K562 (cell line): ENCODE data around the gene PPP2R1B. TPM values are rescaled to one million over a fixed set of nuclear protein-coding genes. Genes with fewer than 3 reads are reported as not detected.
A peak's percentile ranks its signal among the peaks of the same experiment; 100 is the strongest.

Experiments used
- ATAC-seq: fragments of 200-7000 bp; cut with Tn5 transposase; 3 replicates; pipeline ENCODE4 v1.9.1; 2020; ENCODE audit warnings: moderate library complexity
- BruUV-seq: library from RNA; stranded (reverse); fragments of 400-500 nt; replicated peaks from 2 replicates; lab custom pipeline; 2021; lab: Mats Ljungman, UMichigan
- CTCF ChIA-PET: fragments of 300-600 bp; formaldehyde crosslinking; extraction: SDS; loops from one replicate; lab custom pipeline; 2021; ENCODE audit warnings: low intra/inter-chr PET ratio; lab: Yijun Ruan, JAX
- POLR2A ChIA-PET: fragments of 300-600, 350-650 bp; sonication (Branson Sonifier 250); formaldehyde crosslinking; extraction: SDS; loops from one replicate; lab custom pipeline; 2021; ENCODE audit warnings: antibody characterized with exemption, inconsistent platforms; lab: Yijun Ruan, JAX
- DNase-seq, 4 experiments: peaks; one replicate each; pipeline versions ENCODE4 v3.0.0 to v3.0.0-alpha.2; 2011 to 2018; ENCODE audit warnings: low spot score in 3 of 4, mixed read lengths in 3 of 4; ENCODE audit errors: extremely low read depth in 1 of 4
- FAIRE-seq: peaks from 2 replicates; lab custom pipeline; 2011; peaks lifted over from hg19 to GRCh38; lab: Jason Lieb, UNC
- H2AFZ ChIP-seq: 2 replicates; pipeline ENCODE4 v1.6.0; 2011; ENCODE audit warnings: low read depth, low read length, control low read depth, inconsistent platforms
- H3K27ac ChIP-seq: fragments of 200-600 bp; 3 replicates; pipeline ENCODE4 v1.8.0; 2011; ENCODE audit warnings: low read depth, mild to moderate bottlenecking, control low read depth, inconsistent platforms, low read length, moderate library complexity, mixed read lengths; ENCODE audit errors: extremely low read depth
- H3K27me3 ChIP-seq, 2 experiments: fragments of 300-600 bp in 1 of 2; 2 replicates in 1 of 2; 3 replicates in 1 of 2; pipeline versions ENCODE4 v1.6.0 to v1.8.0; 2011; ENCODE audit warnings: inconsistent platforms in 2 of 2, low read length in 2 of 2, mild to moderate bottlenecking in 1 of 2, mixed read lengths in 1 of 2, moderate library complexity in 1 of 2; ENCODE audit not compliant: control insufficient read depth in 2 of 2, insufficient read depth in 2 of 2
- H3K36me3 ChIP-seq: fragments of 300-600 bp; 3 replicates; pipeline ENCODE4 v1.8.0; 2011; ENCODE audit warnings: mild to moderate bottlenecking, low read length, inconsistent platforms; ENCODE audit not compliant: control insufficient read depth, insufficient read depth
- H3K4me1 ChIP-seq, 2 experiments: fragments of 200-600 bp in 1 of 2; replicated peaks in 1 of 2; 2 replicates in 1 of 2; 3 replicates in 1 of 2; pipeline versions ENCODE4 v1.5.1 to v1.8.0; 2011; ENCODE audit warnings: inconsistent platforms in 2 of 2, low read length in 2 of 2, mild to moderate bottlenecking in 1 of 2, mixed read lengths in 1 of 2, moderate library complexity in 1 of 2; ENCODE audit not compliant: control insufficient read depth in 2 of 2, insufficient read depth in 2 of 2
- H3K4me2 ChIP-seq: 2 replicates; pipeline ENCODE4 v1.6.1; 2011; ENCODE audit warnings: low read length, control low read depth, inconsistent platforms, mixed read lengths; ENCODE audit not compliant: insufficient read depth
- H3K4me3 ChIP-seq: fragments of 200-600 bp; sonication (generic), shearing (Covaris generic); 2 replicates; pipeline ENCODE4 v1.5.1; 2016; ENCODE audit warnings: control low read depth, inconsistent platforms
- H3K79me2 ChIP-seq: fragments of 200-600 bp; 3 replicates; pipeline ENCODE4 v1.8.0; 2011; ENCODE audit warnings: low read length, inconsistent platforms; ENCODE audit not compliant: control insufficient read depth, insufficient read depth
- H3K9ac ChIP-seq, 2 experiments: 2 replicates each; pipeline versions ENCODE4 v1.6.0 to v1.6.1; 2011; ENCODE audit warnings: low read depth in 2 of 2, low read length in 2 of 2, control low read depth in 1 of 2, inconsistent platforms in 1 of 2, mild to moderate bottlenecking in 1 of 2, mixed read lengths in 1 of 2; ENCODE audit not compliant: insufficient read depth in 1 of 2
- H3K9me1 ChIP-seq: one replicate; pipeline ENCODE4 v1.6.0; 2011; ENCODE audit warnings: inconsistent platforms, mild to moderate bottlenecking, low read length, moderate library complexity; ENCODE audit not compliant: control insufficient read depth, insufficient read depth
- H3K9me3 ChIP-seq: replicated peaks from 2 replicates; pipeline ENCODE4 v1.5.1; 2011; ENCODE audit warnings: low read depth, low read length, inconsistent platforms; ENCODE audit not compliant: control insufficient read depth, insufficient read depth
- H4K20me1 ChIP-seq: replicated peaks from 2 replicates; pipeline ENCODE4 v1.6.1; 2011; ENCODE audit warnings: low read length, inconsistent platforms, mixed read lengths; ENCODE audit not compliant: control insufficient read depth, insufficient read depth
- C11orf30 ChIP-seq: fragments of 450-650 bp; IDR thresholded peaks from 2 replicates; pipeline ENCODE4 v1.6.1; 2016; ENCODE audit warnings: low read depth, mild to moderate bottlenecking
- KAT2B ChIP-seq: IDR thresholded peaks from one replicate; pipeline ENCODE4 v1.6.1; 2012; ENCODE audit warnings: low read depth, mild to moderate bottlenecking, control low read depth, inconsistent platforms, low read length, moderate library complexity
- NR2F6 ChIP-seq: fragments of 450-650 bp; formaldehyde crosslinking; IDR thresholded peaks from 2 replicates; pipeline ENCODE4 v1.4.0; 2020; ENCODE audit warnings: mild to moderate bottlenecking
- PHB2 ChIP-seq: fragments of 450-650 bp; IDR thresholded peaks from 2 replicates; pipeline ENCODE4 v1.6.1; 2017; ENCODE audit warnings: low read depth
- PRPF4 ChIP-seq: fragments of 200-400 bp; formaldehyde crosslinking; IDR thresholded peaks from one replicate; pipeline ENCODE4 v1.6.1; 2017; ENCODE audit warnings: low read length, low read depth, mild to moderate bottlenecking; ENCODE audit not compliant: insufficient read depth, poor library complexity, severe bottlenecking
- ZNF316 ChIP-seq: fragments of 450-650 bp; IDR thresholded peaks from 2 replicates; pipeline ENCODE4 v1.6.1; 2016
- ZNF551 ChIP-seq: fragments of 250-450 bp; sonication (Bioruptor Pico); IDR thresholded peaks from 2 replicates; pipeline ENCODE4 v1.5.0; 2021; ENCODE audit warnings: mild to moderate bottlenecking, moderate library complexity
- ZNF785 ChIP-seq: fragments of 250-450 bp; sonication (Bioruptor Pico); IDR thresholded peaks from 2 replicates; pipeline ENCODE4 v1.4.0; 2020; ENCODE audit warnings: mild to moderate bottlenecking
- WGBS: fragments of 100-300 bp; shearing (Covaris generic); methylation state at CpG from one replicate; pipeline ENCODE4 v1.1.6; 2016; ENCODE audit warnings: low coverage, mixed read lengths; ENCODE audit not compliant: insufficient coverage; ENCODE audit errors: missing lambda C conversion rate; 5-methylcytosine and 5-hydroxymethylcytosine counted together
- in situ Hi-C: fragments of 300-500 bp; cut with MboI; formaldehyde crosslinking; loops from 4 replicates; pipeline ENCODE4 v1.15.0; 2018; ENCODE audit warnings: inconsistent platforms, mixed read lengths
- intact Hi-C: fragments of 100-400 bp; cut with micrococcal nuclease; formaldehyde crosslinking; loops from 2 replicates; pipeline ENCODE4 v1.14.2; 2022
- polyA plus RNA-seq, 8 experiments: library from polyadenylated mRNA; depleted of rRNA in 4 of 8; stranded (reverse) in 5 of 8; unstranded in 3 of 8; fragments of >200 nt; fragmentation: Nextera tagmentation in 2 of 8; fragmentation: Illumina TruSeq in 1 of 8; extraction: Ambion mirVana in 2 of 8; extraction: Trizol in 1 of 8; gene quantifications; 2 replicates each; pipeline versions ENCODE4 v1.2.1 to v1.2.3, GENCODE V29; 2011 to 2014; ENCODE audit warnings: inconsistent platforms in 1 of 8, missing spikeins in 1 of 8
- total RNA-seq, 7 experiments: library from RNA; depleted of rRNA in 6 of 7; stranded (reverse); fragments of >200 nt in 6 of 7; fragmentation: Illumina TruSeq in 2 of 7; extraction: Trizol in 2 of 7; gene quantifications; 2 replicates each; pipeline versions ENCODE4 v1.2.1 to v1.2.3, GENCODE V29; 2011 to 2021; ENCODE audit warnings: low replicate concordance in 1 of 7

PPP2R1B gene
- total and polyA plus RNA-seq, 9 of the 15 experiments (the other 6 are each of a cell fraction or from before 2014, with no cell fraction given) = 24.6 to 68.5 (median 39.8) TPM

DNA sequence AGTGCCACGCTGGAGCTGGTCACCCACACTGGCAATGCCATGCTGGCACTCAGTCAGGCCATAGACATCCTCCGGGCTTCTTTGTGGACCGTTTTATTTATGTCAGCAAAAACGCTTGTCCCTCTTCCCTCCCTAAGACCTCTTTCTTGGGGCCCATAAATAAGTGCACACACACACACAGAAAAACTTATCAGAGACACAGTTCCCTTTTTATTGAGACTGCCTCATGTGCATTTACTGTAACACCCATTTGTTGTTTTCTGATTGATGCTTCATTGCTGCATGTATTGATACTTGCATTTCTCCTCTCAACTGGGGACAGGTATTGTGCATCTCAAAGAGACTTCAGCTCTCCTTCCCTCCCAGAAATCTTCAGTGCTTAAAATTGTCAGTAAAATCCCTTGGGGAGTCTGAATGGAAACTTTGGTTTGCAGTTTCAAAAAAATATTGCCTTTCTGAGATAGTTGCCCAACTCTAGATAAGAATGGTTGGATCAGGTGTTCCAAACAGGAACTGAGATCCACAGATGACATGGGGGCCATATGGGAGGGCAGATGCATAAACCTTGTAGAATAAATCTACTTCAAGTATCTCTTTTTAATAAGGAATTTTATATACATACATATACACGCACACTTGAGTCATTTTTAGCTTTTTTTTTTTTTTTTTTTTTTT, 50.9 kb downstream of the PPP2R1B start:
- Histone ChIP-seq H3K4me3 (no peak overlapping the region), H3K27me3 (no peaks in the 10 kb centered on the region), H3K9me3 (no peaks in the 10 kb centered on the region), H3K9ac (no peak overlapping the region), H3K79me2 (no peaks in the 10 kb centered on the region), H4K20me1 (0 out of 2 replicates have a peak, but pooled peaks cover 3% of the 10 kb centered on the region), H3K9me1 (no peaks in the 10 kb centered on the region), H3K36me3 (peaks cover 40% of the 10 kb centered on the region; the same call in 2 of the 3 replicates), H3K4me2 (no peak overlapping the region), H3K27ac (no peak overlapping the region), H3K4me1 (no peaks in the 10 kb centered on the region; a peak in 1 of 5 replicates), H2AFZ (no peak overlapping the region)
- TF ChIP-seq ZNF785 (CRISPR knock-in tag) (no peak), C11orf30 (peak; percentile 16; the same call in 1 of the 2 replicates), ZNF551 (CRISPR knock-in tag) (no peak), ZNF316 (peak; percentile 29; the same call in 1 of the 2 replicates), KAT2B (no peak), PRPF4 (no peak), PHB2 (no peak), NR2F6 (CRISPR knock-in tag) (no peak)
- WGBS = 67% methylated on average over 5 of the region's 5 CpGs
- FAIRE-seq (no peak), DNase-seq (no peak), ATAC-seq (no peak)
- intact Hi-C loops (no loop called here), in situ Hi-C loops (no loop called here)
- BruUV-seq = no TSS peak
- POLR2A ChIA-PET = interaction anchor here (0.6 to 1.7 kb wide), 5 partner anchors 9 to 1012 kb away, joined by 3 to 5 read pairs (median 3); no protein-coding TSS in a partner anchor
- CTCF ChIA-PET = no interaction called here
